Upper lobe of left lung (tissue), 4 donors: ENCODE results near the gene SLC9B1.

Experiments used
- CTCF ChIP-seq, 6 experiments: fragments of 450-650 bp in 4 of 6; fragments of 200-600 bp in 2 of 6; sonication (generic) in 2 of 6; IDR thresholded peaks; one replicate each; pipeline ENCODE4 v1.5.1; 2016 to 2019; ENCODE audit warnings: antibody characterized with exemption in 6 of 6
- EP300 ChIP-seq, 4 donors: sonication (generic); formaldehyde crosslinking; IDR thresholded peaks; one replicate each; pipeline ENCODE4 v1.5.1; 2017; ENCODE audit warnings: antibody characterized with exemption in 4 of 4, control low read depth in 2 of 4
- POLR2A ChIP-seq, 4 donors: fragments of 450-650 bp; IDR thresholded peaks; one replicate each; pipeline ENCODE4 v1.5.1; 2016 to 2017; ENCODE audit warnings: antibody characterized with exemption in 4 of 4, mild to moderate bottlenecking in 2 of 4
- POLR2AphosphoS5 ChIP-seq, 2 donors: sonication (generic); formaldehyde crosslinking; IDR thresholded peaks; one replicate each; pipeline ENCODE4 v1.5.1; 2017; ENCODE audit warnings: antibody characterized with exemption in 2 of 2

- TF ChIP-seq CTCF (IDR thresholded peaks at IDR 0.05), result no peak
- no peak for TF ChIP-seq POLR2A (IDR thresholded peaks at IDR 0.05)
- TF ChIP-seq POLR2AphosphoS5 (IDR thresholded peaks at IDR 0.05), result no peak
- TF ChIP-seq EP300 (IDR thresholded peaks at IDR 0.05), result no peak
These were observed 8.7 kb downstream of the SLC9B1 start for GRCh38 chr4:103010804-103011203.
